Muscle layer of duodenum (tissue), 2 donors: ENCODE results near the gene PHACTR3.
"Not testable (repeated sequence)": the region's sequence is repeated elsewhere in the genome, so short reads cannot be mapped to it uniquely, and the experiment has no call there.

ENCODE experiments used
- H3K27ac ChIP-seq: one replicate; pipeline ENCODE4 v1.7.0; 2013; ENCODE audit warnings: mild to moderate bottlenecking, low read length
- H3K27me3 ChIP-seq: one replicate; pipeline ENCODE4 v1.7.0; 2013; ENCODE audit warnings: low read depth, mild to moderate bottlenecking, control low read depth, low read length
- H3K36me3 ChIP-seq, 2 donors: one replicate each; pipeline ENCODE4 v1.7.0; 2013; ENCODE audit warnings: low read length in 2 of 2, control low read depth in 1 of 2, mild to moderate bottlenecking in 1 of 2; ENCODE audit not compliant: insufficient read depth in 2 of 2, control insufficient read depth in 1 of 2
- H3K4me1 ChIP-seq, 2 donors: one replicate each; pipeline ENCODE4 v1.7.0; 2013; ENCODE audit warnings: low read length in 2 of 2, mild to moderate bottlenecking in 2 of 2, control low read depth in 1 of 2, moderate library complexity in 1 of 2; ENCODE audit not compliant: insufficient read depth in 2 of 2, control insufficient read depth in 1 of 2
- H3K4me3 ChIP-seq, 2 donors: one replicate each; pipeline ENCODE4 v1.7.0; 2013; ENCODE audit warnings: low read length in 2 of 2, low read depth in 1 of 2, mild to moderate bottlenecking in 1 of 2
- H3K9me3 ChIP-seq, 2 donors: one replicate each; pipeline ENCODE4 v1.7.0; 2013; ENCODE audit warnings: low read length in 2 of 2, control low read depth in 1 of 2, mild to moderate bottlenecking in 1 of 2; ENCODE audit not compliant: control insufficient read depth in 1 of 2
- donor health status: healthy.

Gene PHACTR3

GRCh38 chr20:59856941-59857340 lies 252.6 kb downstream of the PHACTR3 start:
- not testable (repeated sequence) for H3K36me3 ChIP-seq, H3K27ac ChIP-seq, H3K4me3 ChIP-seq, H3K4me1 ChIP-seq, H3K27me3 ChIP-seq, H3K9me3 ChIP-seq

DNA sequence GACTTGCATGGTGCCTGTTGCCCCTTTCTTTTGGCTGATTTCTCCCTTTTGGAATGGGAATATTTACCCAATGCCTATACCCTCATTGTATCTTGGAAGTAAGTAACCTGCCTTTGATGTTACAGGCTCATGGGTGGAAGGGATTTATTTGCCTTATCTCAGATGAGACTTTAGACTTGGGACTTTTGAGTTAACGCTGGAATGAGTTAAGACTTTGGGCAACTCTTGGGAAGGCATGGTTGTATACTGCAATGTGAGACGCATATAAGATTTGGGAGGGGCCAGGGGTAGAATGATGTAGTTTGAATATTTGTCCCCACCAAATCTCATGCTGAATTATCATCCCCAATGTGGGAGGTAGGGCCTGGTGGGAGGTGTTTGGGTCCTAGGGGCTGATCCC lies 253.6 kb downstream of the PHACTR3 start:
- H3K36me3 ChIP-seq = peaks cover 0 to 6% of the 10 kb centered on the region in 2 donors
- H3K9me3 ChIP-seq = peaks cover 0 to 6% of the 10 kb centered on the region in 2 donors
- H3K27ac ChIP-seq = no peak overlapping the region
- no peak overlapping the region for H3K4me3 ChIP-seq
- H3K27me3 ChIP-seq = no peaks in the 10 kb centered on the region
- H3K4me1 ChIP-seq = no peaks in the 10 kb centered on the region

DNA sequence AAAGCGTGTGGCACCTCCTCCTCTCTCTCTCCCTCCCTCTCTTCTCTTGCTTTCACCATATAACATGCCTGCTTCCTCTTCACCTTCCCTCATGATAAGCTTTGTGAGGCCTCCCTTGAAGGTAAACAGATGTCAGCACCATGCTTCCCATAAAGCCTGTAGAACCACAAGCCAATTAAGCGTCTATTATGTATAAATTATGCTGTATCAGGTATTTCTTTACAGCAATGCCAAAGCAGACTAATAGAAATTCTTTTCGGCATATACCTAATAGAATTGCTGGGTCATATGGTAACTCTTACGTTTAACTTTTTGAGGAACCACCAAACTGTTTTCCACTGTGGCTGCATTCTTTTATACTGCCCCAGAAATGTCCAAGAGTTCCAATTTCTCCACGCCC lies 254.1 kb downstream of the PHACTR3 start:
- Histone ChIP-seq H3K27me3 (no peaks in the 10 kb centered on the region), H3K27ac (no peak overlapping the region), H3K4me1 (no peaks in the 10 kb centered on the region), H3K36me3 (peaks cover 0 to 6% of the 10 kb centered on the region in 2 donors), H3K4me3 (no peak overlapping the region), H3K9me3 (peaks cover 0 to 6% of the 10 kb centered on the region in 2 donors)

DNA sequence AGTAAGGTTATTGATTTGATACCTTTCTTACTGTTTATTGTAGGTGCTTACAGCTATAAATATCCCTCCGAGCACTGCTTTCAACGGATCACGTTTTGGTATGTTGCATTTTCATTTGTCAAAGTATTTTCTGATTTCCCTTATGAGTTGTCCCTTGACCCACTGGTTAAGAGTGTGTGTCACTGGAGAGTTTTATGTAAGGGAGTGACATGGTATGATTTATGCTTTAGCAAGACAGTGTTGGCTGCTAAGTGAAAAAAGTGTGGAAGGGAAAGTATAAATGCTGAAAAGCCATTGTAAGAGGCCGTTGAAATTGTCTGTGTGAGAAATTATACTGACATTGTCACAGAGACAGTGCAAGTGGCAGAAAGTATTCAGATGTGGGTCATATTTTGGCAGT lies 257.1 kb downstream of the PHACTR3 start:
- Histone ChIP-seq H3K27me3 (no peaks in the 10 kb centered on the region), H3K9me3 (peaks cover 0 to 6% of the 10 kb centered on the region in 2 donors), H3K27ac (no peak overlapping the region), H3K36me3 (peaks cover 0 to 6% of the 10 kb centered on the region in 2 donors), H3K4me1 (no peaks in the 10 kb centered on the region), H3K4me3 (no peak overlapping the region)

DNA sequence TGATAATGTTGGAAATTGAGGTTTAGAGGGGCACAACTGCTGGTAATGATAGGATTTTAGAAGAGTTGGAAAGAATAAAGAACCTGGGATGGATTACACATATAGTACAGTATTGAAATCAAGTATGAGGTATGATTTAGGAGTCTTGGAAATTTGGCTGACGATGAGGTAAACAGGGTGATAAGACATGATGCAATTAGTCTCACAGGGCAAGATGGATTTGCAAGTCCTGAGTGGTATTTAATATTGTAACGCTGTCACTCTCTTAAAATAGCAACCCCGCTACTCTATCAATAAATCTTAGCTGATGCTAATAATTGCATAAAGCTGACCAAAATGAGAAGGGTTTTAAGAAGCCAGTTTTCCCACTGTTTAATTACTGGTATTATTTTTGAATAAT lies 258.7 kb downstream of the PHACTR3 start:
- Histone ChIP-seq H3K4me1 (no peaks in the 10 kb centered on the region), H3K36me3 (no peaks in the 10 kb centered on the region), H3K4me3 (no peak overlapping the region), H3K9me3 (no peaks in the 10 kb centered on the region), H3K27ac (no peak overlapping the region), H3K27me3 (no peaks in the 10 kb centered on the region)

- no peaks in the 10 kb centered on the region for H3K9me3 ChIP-seq
- H3K27me3 ChIP-seq = no peaks in the 10 kb centered on the region
- H3K4me3 ChIP-seq = no peak overlapping the region
- H3K27ac ChIP-seq = no peak overlapping the region
- no peaks in the 10 kb centered on the region for H3K4me1 ChIP-seq
- no peaks in the 10 kb centered on the region for H3K36me3 ChIP-seq
Measured at GRCh38 chr20:59864726-59865125, 260.4 kb downstream of the PHACTR3 start.

- H3K36me3 ChIP-seq = no peaks in the 10 kb centered on the region
- no peak overlapping the region for H3K27ac ChIP-seq
- H3K9me3 ChIP-seq = no peaks in the 10 kb centered on the region
- no peaks in the 10 kb centered on the region for H3K27me3 ChIP-seq
- no peaks in the 10 kb centered on the region for H3K4me1 ChIP-seq
- no peak overlapping the region for H3K4me3 ChIP-seq
Measured at GRCh38 chr20:59866338-59866737, 262.0 kb downstream of the PHACTR3 start.

GRCh38 chr20:59871096-59871495 lies 266.8 kb downstream of the PHACTR3 start:
- Histone ChIP-seq H3K27me3 (no peaks in the 10 kb centered on the region), H3K4me1 (no peaks in the 10 kb centered on the region), H3K36me3 (no peaks in the 10 kb centered on the region), H3K9me3 (no peaks in the 10 kb centered on the region), H3K27ac (no peak overlapping the region), H3K4me3 (no peak overlapping the region)

DNA sequence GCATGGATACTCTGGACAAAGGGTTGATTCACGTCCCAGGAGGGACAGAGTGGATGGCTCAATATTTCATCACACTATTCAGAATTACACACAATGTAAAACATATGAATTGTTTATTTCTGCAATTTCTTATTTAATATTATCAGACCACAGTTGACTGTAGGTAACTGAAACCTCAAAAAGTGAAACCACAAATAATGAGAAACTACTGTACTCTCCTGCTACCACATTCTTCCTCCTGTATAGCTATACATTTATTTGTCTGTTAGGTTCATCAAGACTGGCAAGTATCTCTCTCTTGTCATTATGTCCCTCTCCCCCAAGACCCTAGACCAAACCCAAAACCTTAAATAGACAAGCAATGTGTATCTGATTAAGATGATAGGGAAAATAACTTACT lies 269.1 kb downstream of the PHACTR3 start:
- no peak overlapping the region for H3K4me3 ChIP-seq
- no peaks in the 10 kb centered on the region for H3K4me1 ChIP-seq
- no peaks in the 10 kb centered on the region for H3K9me3 ChIP-seq
- no peaks in the 10 kb centered on the region for H3K27me3 ChIP-seq
- no peaks in the 10 kb centered on the region for H3K36me3 ChIP-seq
- H3K27ac ChIP-seq = no peak overlapping the region

DNA sequence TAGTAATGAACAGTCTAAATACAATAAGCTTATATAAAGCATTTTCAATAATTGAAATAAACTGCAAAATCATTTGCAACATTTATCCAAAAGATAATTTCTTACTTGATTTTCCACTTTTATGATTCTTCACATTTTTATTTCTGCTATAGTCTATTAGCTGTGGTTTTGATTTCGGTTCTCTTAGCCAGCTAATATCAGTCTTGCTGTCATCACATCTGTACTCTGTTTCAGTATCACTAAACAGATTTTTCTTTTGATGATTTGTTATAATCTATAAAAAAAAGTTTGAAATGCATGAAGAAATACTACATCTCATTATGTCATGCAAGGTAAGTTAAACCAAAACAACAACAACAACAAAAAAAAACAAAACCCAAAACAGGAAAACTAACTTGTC lies 275.9 kb downstream of the PHACTR3 start:
- Histone ChIP-seq H3K27me3 (no peaks in the 10 kb centered on the region), H3K36me3 (no peaks in the 10 kb centered on the region), H3K9me3 (no peaks in the 10 kb centered on the region), H3K27ac (no peak overlapping the region), H3K4me3 (no peak overlapping the region), H3K4me1 (no peaks in the 10 kb centered on the region)

GRCh38 chr20:59884494-59884893 lies 280.2 kb downstream of the PHACTR3 start:
- H3K27me3 ChIP-seq = no peaks in the 10 kb centered on the region
- no peak overlapping the region for H3K4me3 ChIP-seq
- H3K9me3 ChIP-seq = no peaks in the 10 kb centered on the region
- H3K27ac ChIP-seq = no peak overlapping the region
- H3K4me1 ChIP-seq = no peaks in the 10 kb centered on the region
- no peaks in the 10 kb centered on the region for H3K36me3 ChIP-seq

GRCh38 chr20:59888050-59888449 lies 283.7 kb downstream of the PHACTR3 start:
- H3K36me3 ChIP-seq = no peaks in the 10 kb centered on the region
- H3K27ac ChIP-seq = no peak overlapping the region
- H3K27me3 ChIP-seq = no peaks in the 10 kb centered on the region
- H3K4me3 ChIP-seq = no peak overlapping the region
- no peaks in the 10 kb centered on the region for H3K4me1 ChIP-seq
- no peaks in the 10 kb centered on the region for H3K9me3 ChIP-seq
